HG02623 (cell line): ENCODE measurements around the gene PRRX1.

Experiments used
- ATAC-seq: cut with Tn5 transposase; IDR thresholded peaks from one replicate; pipeline ENCODE4 v1.9.1; 2021; ENCODE audit warnings: moderate library complexity; ENCODE audit not compliant: unreplicated experiment

PRRX1 gene

GRCh38 chr1:170716835-170717429, 53.0 kb downstream of the PRRX1 start:
- ATAC-seq, result no peak

GRCh38 chr1:170720661-170721060, 56.7 kb downstream of the PRRX1 start:
- no peak for ATAC-seq

GRCh38 chr1:170721621-170722020, 57.7 kb downstream of the PRRX1 start:
- ATAC-seq, result no peak

GRCh38 chr1:170723518-170723917, 59.6 kb downstream of the PRRX1 start:
- ATAC-seq, result no peak

GRCh38 chr1:170725326-170725725, 61.4 kb downstream of the PRRX1 start:
- ATAC-seq, result no peak

- no peak for ATAC-seq
Measured at GRCh38 chr1:170727963-170728362, 64.0 kb downstream of the PRRX1 start.

GRCh38 chr1:170729225-170730002, 65.5 kb downstream of the PRRX1 start:
- ATAC-seq, result no peak

GRCh38 chr1:170730014-170730413, 66.1 kb downstream of the PRRX1 start:
- no peak for ATAC-seq

- no peak for ATAC-seq
Measured at GRCh38 chr1:170730438-170730837, 66.5 kb downstream of the PRRX1 start.

- ATAC-seq, result no peak
Measured at GRCh38 chr1:170731566-170732251, 67.8 kb downstream of the PRRX1 start.

GRCh38 chr1:170732252-170732588, 68.3 kb downstream of the PRRX1 start:
- ATAC-seq, result no peak

- ATAC-seq, result no peak
Measured at GRCh38 chr1:170734412-170735175, 70.7 kb downstream of the PRRX1 start.

- no peak for ATAC-seq
Measured at GRCh38 chr1:170735366-170736263, 71.7 kb downstream of the PRRX1 start.

GRCh38 chr1:170739803-170740202, 75.9 kb downstream of the PRRX1 start:
- ATAC-seq, result no peak

GRCh38 chr1:170741678-170742077, 77.7 kb downstream of the PRRX1 start:
- no peak for ATAC-seq

- ATAC-seq, result no peak
Measured at GRCh38 chr1:170742600-170742999, 78.7 kb downstream of the PRRX1 start.

- ATAC-seq, result no peak
Measured at GRCh38 chr1:170743083-170743482, 79.2 kb downstream of the PRRX1 start.

- ATAC-seq, result no peak
Measured at GRCh38 chr1:170749549-170749948, 85.6 kb downstream of the PRRX1 start.

- no peak for ATAC-seq
Measured at GRCh38 chr1:170749959-170750358, 86.0 kb downstream of the PRRX1 start.

GRCh38 chr1:170755795-170756194, 91.9 kb downstream of the PRRX1 start:
- ATAC-seq, result no peak
